AG08395 (cell line): ENCODE data around the gene SPDYE2.
"Not testable (repeated sequence)": the region's sequence is repeated elsewhere in the genome, so short reads cannot be mapped to it uniquely, and the experiment has no call there.

Source experiments
- DNase-seq: peaks from one replicate; pipeline ENCODE4 v3.0.0; 2012; ENCODE audit warnings: mixed read lengths, low spot score

The SPDYE2 gene

DNA sequence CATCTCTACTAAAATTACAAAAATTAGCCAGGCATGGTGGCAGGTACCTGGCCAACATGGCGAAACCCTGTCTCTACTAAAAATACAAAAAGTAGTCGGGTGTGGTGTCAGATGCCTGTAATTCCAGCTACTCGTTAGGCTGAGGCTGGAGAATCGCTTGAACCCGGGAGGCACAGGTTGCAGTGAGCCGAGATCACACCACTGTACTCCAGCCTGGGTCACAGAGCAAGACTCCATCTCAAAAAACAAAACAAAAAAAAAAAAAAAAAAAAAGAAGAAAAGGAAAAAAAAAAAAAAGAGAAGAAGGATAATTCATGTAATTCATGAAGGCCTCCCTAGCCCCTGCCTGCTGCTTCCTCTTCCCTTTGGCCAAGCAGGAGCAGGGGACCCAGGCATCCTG is 10.4 kb upstream of the SPDYE2 start:
- DNase-seq, result not testable (repeated sequence)

DNA sequence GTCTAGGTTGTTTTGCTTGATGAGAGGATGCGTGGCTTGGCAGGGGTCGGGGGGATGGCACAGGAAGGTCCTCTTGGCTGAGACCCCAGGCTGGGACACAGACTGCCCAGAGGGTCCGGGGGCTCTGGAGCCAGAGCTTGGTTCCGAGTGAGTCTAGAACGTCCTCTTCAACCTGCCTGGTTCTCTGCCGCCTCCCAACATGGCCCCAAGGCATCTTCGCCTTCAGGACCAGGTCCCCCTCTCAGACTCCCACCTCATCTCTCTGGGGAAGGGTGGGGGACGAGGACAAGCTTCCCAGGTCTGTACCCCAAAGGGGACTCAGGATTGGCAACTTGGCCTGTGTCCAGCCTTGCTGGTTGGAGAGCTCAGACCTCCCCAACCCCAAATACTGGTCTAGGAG is 8.9 kb upstream of the SPDYE2 start:
- not testable (repeated sequence) for DNase-seq

DNA sequence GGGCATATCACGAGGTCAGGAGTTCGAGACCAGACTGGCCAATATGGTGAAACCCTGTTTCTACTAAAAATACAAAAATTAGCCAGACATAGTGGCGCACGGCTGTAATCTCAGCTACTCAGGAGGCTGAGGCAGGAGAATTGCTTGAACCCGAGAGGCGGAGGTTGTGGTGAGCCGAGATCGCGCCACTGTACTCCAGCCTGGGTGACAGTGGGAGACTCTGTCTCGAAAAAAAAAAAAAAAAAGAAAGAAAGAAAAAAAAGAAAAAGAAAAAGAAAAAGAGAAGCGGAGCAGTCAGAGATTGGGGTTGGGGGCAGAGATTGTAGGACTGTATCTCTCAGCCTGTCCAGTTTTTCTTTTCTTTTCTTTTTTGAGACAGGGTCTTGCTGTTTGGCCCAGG is 8.3 kb upstream of the SPDYE2 start:
- DNase-seq, result not testable (repeated sequence)

DNA sequence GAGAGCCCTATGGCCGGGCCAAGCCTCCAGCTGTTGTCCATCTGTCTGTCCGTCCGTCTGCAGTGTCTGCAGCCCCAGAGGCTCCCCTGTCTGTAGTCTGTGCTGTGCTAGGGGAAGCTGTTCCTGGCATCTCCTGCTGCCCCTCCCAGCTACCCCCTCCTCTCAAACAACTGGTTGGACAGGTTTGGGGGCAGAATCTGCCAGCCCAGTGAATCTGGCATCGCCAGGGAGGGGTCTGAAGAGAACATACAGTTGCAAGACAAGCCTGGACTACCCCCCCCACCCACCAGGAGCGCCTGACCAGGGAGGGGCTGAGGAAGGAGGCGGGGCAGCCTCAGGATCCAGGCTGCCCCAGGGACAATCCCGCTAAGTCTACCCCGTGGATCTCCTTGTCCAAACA is 7.4 kb upstream of the SPDYE2 start, which contains the start of gene UPK3BL2:
TSS of gene UPK3BL2 (minus strand) at position 101 of the 400 bp plus-strand sequence. CDS start at position 41, 60 bp downstream.
- DNase-seq, result not testable (repeated sequence)

DNA sequence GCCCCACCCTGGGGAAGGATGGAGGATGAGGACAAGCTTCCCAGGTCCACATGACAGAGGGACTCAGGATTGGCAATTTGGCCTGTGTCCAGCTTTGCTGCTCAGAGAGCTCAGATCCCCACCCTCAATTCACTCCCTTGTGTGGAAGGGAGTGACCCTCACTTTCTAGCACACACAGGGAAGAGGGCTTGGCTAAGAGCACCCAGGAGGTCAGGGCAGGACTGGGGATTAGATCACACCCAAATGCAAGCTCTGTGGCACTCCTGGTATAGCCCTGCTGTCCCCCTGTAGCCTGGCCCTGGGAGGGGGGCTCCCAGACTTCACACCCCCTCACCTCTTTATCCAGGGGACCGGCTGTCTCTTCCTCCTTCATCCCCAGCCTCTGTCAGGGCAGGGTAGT is 6.7 kb upstream of the SPDYE2 start:
- not testable (repeated sequence) for DNase-seq

DNA sequence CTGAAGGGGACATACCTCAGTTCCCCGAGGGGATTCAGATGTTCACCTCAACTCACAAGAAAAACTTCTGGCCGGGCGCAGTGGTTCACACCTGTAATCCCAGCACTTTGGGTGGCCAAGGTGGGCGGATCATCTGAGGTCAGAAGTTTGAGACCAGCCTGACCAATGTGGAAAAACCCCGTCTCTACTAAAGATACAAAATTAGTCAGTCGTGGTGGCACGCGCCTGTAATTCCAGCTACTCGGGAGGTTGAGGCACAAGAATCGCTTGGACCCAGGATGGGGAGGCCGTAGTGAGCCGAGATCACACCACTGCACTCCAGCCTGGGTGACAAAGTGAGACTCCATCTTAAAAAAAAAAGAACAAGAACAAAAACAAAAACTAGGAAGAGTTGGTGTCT is 5.7 kb upstream of the SPDYE2 start:
- not testable (repeated sequence) for DNase-seq

DNA sequence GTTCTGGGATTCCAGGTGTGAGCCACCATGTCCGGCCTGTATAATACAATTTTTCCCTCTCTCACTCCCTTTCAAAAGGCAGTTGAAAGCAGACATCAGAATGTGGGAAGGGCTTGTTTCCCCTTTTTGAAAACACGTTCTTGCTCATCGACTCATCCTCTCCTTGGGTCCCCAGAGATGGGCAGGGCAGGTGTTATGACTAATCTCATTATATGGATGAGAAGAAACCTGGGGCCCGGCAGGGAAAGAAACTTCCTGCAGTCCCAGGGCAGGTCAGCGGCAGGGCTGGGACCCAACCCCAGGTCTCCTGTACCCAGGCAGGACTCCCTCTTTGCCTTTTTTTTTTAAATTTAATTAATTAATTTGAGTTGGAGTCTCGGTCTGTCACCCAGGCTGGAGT is 4.7 kb upstream of the SPDYE2 start:
- DNase-seq, result not testable (repeated sequence)

DNA sequence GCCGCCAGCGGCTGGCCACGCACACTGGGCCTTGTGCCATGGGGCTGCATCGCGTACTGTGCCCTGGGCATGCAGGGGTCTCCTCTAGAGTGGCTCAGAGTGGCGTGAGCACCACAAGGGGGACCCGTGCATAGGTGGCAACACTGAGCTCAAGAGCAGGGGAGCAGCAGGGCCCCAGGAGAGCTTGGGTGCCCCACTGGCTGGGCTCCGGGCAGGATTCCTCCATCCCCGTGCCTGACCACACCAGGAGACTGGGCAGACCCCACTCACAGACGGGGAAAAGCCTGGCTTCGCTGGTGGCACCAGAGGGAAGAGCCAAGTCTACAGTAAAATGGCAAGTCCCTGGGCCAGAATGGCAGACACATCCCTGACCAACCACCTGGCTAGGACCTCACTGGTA is 17.6 kb downstream of the SPDYE2 start:
- DNase-seq, result not testable (repeated sequence)

DNA sequence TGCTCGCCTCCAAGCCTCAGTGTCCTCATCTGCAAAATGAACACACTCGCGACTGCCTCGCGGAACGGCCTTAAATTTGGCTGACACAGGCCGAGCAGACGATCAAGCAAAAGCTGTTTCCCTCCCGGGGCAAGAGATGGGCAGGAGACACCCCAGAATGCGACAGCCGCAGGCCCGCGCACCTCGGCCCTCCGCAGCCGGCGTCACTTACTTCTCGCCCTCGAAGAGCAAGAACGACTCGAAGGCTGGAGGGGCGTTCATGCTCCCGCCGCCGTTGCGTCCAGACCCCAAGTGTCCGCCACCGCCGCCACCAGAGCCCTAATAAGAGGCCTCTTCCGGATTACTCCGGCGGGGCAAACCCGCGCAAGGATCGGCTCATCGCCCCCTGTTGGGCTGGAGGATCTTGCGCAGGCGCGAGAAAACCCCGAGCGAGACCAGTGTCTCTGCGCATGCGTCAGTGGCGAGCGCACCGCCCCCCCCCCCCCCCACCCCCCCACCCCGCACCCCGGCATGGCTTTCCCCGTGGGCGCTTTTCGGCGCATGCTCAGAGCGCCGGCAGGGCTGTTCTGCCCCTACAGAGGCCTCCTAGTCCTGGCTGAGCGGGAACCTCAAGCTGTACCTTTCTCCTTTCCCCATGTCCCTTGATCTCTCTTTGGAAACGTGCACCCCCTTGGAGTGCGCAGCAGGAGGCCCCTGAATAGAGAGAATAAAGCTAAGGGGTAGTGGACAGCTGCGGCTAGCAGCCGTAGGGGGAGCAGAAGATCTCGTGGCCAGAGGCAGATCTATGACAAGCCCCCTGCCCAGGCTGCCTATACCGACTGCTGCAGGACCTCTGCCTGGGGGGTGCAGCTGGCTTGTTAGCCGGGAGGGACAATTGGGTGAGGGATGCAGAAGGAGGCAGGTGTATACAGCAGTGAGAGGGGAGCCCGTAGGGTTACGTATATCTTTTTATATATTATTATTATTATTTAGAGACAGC is 21.5 kb downstream of the SPDYE2 start, which contains the start of gene POLR2J3:
TSS of gene POLR2J3 (minus strand) at position 323 of the 979 bp plus-strand sequence. CDS start at position 261, 62 bp downstream.
- DNase-seq, result not testable (repeated sequence)

DNA sequence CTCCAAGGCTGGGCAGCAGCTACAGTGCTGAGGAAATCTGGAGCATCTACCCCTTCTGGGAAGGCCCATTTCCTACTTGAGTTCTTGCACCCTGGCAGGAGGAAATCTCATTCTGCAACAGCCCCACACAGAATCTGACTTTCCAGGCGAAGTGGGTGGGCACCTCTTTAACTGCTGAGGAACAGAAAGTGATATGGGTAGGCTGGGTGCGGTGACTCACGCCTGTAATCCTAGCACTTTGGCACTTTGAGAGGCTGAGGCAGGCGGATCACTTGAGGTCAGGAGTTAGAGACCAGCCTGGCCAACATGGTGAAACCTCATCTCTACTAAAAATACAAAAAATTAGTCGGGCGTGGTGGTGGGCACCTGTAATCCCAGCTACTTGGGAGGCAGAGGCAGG is 23.6 kb downstream of the SPDYE2 start:
- DNase-seq, result not testable (repeated sequence)

DNA sequence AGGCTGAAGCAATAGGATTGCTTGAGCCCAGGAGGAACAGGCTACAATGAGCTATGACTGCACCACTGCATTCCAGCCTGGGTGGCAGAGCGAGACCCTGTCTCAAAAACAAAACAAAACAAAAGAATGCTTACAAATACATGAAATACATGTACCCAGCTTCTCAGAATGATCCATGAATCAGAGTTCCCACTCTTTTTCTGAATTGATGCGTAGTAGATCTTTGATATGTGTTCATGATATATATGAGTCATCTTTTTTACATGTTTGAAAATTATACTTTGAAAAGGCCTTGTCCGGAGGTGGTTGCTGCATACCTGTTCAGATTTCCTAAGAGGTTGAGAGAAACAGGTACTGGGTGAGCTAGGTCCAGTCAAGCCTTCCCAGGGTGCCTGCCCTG is 25.3 kb downstream of the SPDYE2 start:
- not testable (repeated sequence) for DNase-seq

DNA sequence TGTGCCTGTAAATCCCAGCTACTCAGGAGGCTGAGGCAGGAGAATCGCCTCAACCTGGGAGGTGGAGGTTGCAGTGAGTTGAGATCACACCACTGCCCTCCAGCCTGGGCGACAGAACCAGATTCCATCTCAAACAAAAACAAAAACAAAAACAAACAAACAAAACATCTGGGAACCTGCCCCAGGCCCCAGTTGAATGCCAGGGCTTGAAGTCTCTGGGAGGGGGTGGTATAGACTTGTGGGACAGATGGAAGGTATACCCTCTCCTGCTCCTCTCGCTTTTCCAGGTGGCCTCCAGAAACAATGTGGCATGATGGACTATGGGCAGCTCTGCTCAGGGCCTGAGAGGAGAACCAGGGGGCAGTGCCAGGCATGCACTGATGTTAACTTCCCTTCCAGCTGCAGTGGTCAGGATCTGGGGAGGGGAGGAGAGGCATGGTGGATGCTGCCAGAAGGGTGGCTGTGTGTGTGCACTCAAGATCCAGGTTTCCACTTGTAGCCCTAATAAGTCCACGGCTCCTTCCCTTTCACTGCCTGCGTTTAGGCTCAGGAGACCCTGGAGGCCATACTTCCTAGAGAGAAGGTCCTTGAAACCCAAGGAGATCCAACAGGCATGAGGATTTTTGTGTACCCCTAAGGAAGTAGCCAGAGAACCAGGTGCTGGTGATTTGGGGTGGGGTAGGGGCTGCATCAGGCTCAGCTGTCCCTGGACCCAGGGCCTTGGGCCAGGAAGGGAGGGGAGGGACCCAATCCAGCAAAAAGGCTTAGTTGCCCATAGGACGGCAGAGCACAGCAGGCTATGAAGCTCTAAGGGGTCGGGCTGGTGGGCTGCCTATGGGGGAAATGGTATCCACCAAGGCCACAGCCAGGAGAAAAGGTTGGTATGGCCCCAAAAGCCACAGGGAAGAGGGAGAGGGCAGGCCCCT is 26.6 kb downstream of the SPDYE2 start:
- not testable (repeated sequence) for DNase-seq

DNA sequence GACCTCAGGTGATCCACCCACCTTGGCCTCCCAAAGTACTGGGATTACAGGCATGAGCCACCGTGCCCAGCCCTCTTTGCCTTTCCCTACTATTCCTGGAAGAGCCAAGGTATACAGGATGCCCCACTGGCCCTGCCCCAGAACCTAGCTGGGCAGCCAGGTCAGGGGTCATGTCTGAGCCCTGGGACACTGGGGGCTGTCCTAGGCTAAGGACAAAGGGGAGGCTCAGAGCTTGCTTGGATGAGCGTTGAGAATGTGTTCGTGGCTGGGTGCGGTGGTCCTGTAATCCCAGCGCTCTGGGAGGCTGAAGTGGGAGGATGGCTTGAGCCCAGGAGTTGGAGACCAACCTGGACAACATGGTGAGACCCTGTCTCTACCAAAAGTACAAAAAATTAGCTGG is 27.5 kb downstream of the SPDYE2 start:
- not testable (repeated sequence) for DNase-seq

DNA sequence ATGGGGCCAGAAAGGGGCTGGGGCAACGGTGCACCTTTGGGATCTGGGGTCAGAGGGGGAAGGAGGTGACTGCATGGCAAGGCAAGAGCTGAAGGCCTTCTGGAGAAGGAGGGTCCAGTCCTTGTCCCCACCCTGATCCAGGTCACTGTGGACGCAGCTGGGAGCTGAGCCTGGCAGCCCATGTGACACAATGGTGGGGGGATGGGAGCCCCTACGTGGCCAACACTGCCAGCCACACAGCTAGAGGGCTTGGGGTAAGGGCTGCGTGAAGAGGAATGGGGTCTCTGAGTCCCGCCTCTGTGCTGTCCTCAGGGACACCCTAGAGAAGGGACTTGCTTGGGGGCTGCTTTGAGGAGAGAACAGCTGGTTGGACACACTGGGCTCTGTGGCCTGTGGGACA is 30.7 kb downstream of the SPDYE2 start:
- not testable (repeated sequence) for DNase-seq

DNA sequence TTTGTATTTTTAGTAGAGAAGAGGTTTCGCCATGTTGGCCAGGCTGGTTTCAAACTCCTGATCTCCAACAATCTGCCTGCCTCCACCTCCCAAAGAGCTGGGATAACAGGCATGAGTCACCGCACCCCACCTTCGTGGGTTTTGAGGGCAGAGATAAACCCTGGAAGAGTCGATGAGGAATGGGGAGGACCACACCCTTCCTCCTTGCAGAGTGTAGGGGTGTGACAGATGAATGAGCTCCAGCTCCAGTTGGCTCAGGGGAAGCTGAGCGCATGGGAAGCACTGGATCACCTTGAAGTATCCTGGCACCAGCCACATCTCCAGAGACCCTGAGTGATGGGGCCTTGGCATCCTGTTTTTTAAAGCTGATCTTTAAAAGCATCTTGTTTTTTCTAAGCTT is 32.5 kb downstream of the SPDYE2 start:
- DNase-seq, result not testable (repeated sequence)

DNA sequence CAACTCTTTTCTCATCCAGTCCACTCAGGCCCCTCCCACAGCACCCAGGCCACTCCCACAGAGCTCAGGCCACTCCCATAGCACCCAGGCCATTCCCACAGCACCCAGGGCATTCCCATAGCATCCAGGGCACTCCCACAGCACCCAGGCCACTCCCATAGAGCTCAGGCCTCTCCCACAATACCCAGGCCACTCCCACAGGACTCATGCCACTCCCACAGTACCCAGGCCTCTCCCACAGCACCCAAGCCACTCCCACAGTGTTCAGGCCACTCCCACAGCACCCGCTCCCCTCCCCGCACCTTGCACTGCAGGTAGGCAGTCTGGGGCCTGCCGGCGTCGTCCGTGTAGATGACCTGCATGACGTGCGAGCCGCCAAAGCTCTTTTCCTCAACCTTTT is 38.8 kb downstream of the SPDYE2 start:
- DNase-seq, result not testable (repeated sequence)

DNA sequence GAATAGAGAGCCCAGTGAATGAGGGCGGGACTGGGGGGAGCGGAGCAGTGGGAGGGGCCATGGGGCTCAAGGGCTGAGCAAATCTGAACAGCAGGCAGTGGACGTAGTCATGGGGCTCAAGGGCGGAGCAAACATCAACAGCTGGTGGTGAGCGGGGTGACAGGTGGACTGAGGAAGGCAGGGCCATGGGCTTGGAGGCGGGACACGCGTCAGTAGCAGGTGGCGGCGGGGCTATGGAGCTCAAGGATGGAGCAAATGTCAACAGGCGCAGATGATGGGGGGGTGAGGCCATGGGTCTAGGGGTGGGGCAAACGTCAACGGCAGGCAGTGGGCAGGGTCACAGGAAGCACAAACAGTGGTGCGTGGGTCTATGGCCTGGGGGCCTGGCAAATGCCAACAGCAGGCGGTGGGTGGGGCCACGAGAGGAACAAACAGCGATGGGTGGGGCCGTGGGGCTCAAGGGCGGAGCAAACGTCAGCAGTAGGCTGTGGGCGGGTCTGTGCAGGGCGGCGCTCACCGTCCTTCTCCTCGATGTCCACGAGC is 41.5 kb downstream of the SPDYE2 start:
- not testable (repeated sequence) for DNase-seq

DNA sequence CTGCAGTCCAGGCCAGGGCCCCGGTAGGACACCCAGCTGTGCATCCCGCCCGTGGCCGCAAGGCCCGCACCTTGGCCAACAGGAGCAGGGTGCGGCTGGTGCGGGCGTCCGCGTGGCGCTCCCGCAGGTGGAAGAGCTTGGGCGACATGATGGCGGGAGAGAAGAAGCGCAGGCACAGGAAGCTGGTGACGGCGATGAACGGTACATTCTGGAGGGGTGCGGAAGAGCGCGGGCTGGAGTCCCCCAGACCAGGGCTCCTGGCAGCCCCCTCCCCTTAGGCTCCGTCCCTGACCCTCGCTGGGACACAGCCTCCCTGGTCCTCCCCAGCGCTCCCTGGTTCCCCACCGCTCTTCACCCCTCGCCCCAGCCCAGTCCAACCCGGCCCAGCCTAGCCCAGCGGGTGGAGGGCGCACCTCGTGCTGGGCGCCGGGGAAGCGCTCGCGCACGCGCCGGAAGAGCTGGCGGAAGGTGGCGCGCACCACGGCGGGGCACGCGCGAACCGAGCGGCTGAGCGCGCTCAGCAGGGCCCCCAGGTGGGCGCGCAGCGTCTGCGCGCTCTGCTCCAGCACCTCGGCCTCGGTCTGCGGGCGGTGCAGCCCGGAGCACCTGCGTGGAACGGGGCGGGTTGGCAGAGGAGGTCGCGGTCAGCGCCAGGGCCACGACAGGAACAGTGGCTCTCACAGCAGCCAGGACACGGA is 42.8 kb downstream of the SPDYE2 start:
- not testable (repeated sequence) for DNase-seq

DNA sequence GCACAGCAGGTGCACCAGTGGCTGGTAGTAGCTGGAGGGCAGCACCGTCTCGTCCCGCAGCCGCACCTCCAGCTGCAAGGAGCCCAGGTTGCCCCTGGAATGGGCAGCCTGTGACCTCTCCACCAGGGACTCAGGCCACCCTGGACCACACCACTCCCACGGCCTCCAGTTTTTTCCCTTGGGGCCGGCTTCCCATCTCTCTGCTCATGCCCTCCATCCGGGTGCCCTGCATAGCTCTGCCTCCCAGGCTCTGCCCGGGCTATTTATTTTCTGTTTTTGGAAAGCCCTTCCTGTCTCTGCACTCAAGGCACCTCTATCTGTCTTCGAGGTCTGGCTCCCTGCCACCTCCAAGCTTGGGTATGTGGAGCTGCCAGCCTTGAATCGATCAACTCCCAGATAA is 45.0 kb downstream of the SPDYE2 start:
- DNase-seq, result not testable (repeated sequence)

DNA sequence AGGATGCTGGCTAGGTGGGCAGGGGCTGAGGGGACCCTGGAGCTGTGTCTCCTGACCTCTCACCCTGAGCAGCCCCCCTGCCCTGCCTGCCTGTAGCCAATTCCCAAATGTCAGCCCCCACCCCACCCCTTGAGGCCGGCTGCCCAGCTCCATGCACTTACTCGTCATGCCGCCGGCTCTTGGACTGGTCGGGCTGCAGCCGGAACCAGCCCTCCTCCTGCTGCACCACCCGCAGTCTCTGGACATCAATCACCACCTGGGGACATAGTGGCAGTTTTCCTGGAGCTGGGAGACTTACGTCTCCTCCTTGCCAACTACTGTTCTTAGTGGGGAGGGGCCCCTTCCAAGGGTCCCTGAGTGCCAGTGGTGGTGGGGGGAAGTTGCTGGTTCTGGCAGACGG is 48.7 kb downstream of the SPDYE2 start:
- DNase-seq, result not testable (repeated sequence)

DNA sequence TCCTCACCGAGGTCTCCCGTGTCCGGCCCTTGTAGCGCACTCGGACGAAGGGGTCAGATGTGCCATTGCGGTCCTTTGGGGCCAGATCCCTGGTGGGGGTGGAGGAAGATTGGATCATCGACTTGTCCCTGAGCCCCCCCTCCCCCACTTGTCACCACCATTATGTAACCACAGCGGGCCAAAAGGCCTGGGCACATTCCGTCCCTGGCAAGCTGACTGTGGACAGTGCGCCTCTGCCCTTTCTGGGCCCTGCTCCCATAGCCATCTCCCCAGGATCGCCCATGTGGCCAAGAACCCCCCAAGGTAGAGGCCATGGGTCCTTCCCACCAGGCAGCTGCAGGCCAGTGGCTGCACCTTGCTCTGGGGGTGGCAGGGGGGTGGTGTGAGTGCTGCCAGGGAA is 51.3 kb downstream of the SPDYE2 start:
- not testable (repeated sequence) for DNase-seq
